Measurements from ENCODE around the gene USP37. TPM values are rescaled to one million over a fixed set of nuclear protein-coding genes. Genes with fewer than 3 reads are reported as not detected.

USP37 gene, protein sequence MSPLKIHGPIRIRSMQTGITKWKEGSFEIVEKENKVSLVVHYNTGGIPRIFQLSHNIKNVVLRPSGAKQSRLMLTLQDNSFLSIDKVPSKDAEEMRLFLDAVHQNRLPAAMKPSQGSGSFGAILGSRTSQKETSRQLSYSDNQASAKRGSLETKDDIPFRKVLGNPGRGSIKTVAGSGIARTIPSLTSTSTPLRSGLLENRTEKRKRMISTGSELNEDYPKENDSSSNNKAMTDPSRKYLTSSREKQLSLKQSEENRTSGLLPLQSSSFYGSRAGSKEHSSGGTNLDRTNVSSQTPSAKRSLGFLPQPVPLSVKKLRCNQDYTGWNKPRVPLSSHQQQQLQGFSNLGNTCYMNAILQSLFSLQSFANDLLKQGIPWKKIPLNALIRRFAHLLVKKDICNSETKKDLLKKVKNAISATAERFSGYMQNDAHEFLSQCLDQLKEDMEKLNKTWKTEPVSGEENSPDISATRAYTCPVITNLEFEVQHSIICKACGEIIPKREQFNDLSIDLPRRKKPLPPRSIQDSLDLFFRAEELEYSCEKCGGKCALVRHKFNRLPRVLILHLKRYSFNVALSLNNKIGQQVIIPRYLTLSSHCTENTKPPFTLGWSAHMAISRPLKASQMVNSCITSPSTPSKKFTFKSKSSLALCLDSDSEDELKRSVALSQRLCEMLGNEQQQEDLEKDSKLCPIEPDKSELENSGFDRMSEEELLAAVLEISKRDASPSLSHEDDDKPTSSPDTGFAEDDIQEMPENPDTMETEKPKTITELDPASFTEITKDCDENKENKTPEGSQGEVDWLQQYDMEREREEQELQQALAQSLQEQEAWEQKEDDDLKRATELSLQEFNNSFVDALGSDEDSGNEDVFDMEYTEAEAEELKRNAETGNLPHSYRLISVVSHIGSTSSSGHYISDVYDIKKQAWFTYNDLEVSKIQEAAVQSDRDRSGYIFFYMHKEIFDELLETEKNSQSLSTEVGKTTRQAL
- 15.8 and 19.1 TPM in 2 replicates for total RNA-seq (2014; rRNA removed; shearing (Covaris generic))

DNA sequence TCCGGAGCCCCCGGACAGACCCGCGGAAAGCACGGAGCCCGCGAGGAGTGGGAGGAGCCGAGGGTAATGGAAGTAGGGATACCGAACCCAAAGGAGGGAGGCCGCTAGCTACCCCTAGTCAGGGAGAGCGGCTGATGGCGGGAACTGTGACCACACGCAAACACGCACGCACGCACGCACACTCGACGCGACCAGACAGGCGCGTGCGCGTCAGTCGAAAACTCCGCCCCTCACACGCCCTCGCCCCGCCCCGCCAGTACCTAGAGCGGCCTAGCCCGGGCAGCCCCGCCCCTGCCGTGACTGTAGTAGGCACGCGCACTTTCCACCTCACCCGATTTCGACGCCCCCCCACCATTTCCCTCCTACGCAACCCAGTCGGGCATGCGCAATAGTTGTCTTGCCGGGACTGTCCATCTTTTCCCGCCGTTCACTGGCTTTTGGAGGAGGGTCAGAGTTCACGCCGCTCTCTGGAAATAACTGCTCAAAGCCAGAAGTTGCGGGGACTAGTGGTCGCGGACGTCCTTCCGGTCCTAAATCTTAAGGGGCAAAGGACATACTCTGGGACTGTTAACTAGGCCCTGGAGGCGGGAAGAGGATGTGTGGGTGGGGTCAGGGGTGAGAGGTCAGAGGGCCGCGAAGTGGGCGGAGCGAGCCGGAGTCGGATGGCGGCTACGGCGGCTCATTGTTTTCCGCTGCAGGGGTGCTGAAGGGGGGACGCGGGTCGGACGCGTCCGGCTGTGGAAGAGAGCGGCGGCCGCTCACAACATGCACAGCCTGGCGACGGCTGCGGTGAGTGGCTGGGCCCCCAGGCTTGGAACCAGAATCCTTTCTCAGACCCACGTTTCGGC lies at the start of gene USP37, which contains the start of gene CNOT9:
Gene USP37 (minus strand): TSS at position 162 of the 848 bp plus-strand sequence. CDS start 9,698 bp downstream, outside the sequence.
Gene CNOT9 (plus strand): TSS at position 650 of the 848 bp plus-strand sequence. CDS start 116 bp downstream, at position 766.
- DNase-seq (ENCODE audit: low spot score), result peak; percentile 99

DNA sequence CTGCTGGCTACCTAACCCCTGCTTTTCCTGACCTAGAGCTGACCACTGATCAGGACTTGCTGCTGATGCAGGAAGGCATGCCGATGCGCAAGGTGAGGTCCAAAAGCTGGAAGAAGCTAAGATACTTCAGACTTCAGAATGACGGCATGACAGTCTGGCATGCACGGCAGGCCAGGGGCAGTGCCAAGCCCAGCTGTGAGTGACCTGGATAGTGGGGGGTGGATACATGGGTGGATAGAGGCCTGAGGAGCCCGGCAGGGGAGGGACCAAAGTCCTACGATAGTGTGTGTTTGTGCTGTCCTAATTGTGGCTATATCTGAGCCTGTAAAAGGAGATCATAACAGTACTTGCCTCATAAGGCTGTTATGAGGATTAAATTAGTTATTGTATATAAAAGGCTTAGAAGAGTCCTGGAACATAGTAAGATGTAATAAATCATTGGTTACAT lies 47.7 kb upstream of the USP37 start:
- no peak for DNase-seq (ENCODE audit: low spot score)

DNA sequence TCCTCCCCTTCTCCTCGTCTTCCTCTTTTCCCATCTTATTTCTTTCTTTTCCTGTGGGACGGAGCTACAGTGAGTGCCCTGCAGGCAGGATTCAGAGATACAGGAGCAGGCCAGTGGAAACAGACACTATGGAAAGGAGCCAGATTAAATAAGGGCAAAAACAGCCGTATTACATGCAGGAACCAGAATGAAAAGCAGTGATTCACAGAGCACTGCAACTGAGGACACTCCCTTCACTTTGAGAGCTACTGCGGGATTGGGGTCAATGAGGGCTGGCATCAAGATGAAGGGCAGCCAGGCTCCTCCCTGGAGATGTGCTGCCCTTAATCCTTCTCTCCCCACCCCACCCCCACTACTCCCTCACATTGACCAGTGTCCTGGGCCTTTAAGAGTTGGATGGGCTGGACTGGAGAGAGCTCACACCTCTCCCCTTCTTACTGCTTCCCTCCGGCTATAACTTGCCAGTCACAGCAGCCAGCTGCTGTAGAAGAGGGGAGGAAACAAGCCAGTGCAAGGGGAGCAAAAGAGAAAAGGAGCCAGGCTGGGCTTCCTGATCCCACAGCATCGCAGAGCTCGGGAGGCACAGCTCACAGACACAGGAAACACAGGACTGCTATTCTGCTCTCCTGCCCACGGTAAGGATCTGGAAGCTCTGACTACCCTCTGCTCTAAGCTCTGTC lies 39.4 kb upstream of the USP37 start, which contains the start of gene PLCD4:
Gene PLCD4 (plus strand): TSS at position 464 of the 680 bp plus-strand sequence. CDS start 7,841 bp downstream, outside the sequence.
- DNase-seq (ENCODE audit: low spot score), result peak; percentile 62

DNA sequence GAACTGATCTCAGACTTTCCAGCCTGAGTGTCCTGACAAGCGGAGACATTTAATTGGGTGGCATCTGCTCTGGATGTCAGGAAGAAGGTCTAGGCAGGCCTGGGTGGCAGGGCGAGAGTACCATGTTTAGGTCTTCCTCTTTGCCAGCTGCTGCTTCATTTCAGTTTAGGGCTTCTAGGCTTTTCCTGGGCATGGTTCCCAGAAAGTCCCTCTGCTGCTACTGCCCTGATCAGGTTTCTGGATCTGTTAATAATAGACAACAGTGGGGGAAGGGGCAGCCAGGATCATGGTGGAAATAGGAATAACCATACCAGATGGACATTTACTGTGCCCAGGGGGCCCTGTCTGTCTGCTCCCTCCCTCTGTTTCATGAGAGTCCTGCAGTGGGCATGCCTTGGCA lies 37.3 kb upstream of the USP37 start:
- DNase-seq (ENCODE audit: low spot score), result no peak

DNA sequence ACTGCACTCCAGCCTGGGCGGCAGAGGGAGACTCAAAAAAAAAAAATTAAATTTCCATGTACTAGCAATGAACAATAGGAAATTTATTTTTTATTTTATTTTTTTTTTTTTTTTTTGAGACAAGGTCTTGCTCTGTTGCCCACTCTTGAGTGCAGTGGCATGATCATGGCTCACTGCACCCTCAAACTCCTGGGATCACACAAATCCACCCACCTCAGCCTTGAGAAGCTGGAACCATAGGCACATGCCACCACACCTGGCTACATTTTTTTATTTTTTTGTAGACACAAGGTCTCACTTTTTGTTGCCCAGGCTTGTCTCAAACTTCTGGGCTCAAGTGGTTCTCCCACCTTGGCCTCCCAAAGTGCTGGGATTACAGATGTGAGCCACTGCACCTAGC lies 17.4 kb upstream of the USP37 start:
- no peak for DNase-seq (ENCODE audit: low spot score)

DNA sequence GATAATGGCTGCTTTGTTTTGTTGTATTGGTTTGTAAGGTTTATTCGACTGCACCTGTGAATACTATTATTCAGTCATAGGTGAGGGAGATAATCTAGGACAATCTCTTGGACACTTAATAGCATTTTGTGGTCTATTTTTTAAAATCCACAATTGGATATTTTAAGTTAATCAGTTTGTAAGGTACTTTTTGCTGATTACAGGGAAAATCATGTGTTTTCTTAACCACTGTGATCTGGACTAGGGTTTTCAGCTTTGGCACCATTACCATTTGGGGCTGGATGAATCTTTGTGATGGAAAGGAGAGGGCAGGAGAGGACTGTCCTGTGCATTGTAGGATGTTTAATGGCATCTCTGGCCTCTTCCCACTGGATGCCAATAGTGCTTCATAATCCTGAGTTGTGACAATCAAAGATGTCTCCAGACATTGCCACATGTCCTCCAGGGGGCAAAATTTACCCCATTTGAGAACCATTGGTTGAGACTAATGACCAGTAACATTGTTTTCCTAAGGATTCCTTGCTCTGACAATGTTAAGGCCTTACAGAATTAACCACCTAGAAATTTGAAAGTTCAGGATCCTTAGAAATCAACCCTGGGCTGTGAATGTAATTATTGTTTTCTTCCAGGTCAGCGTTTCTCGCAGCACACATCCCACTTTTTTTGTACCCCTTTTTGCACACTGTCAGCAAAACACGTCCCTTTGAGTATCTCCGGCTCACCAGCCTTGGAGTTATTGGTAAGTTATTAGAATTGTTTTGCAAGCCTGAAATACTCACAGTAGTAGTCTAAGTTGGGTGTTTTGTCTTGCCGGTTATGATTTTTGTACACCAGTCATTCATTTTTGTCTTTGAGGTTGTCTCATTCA lies 16.1 kb upstream of the USP37 start:
- no peak for DNase-seq (ENCODE audit: low spot score)

DNA sequence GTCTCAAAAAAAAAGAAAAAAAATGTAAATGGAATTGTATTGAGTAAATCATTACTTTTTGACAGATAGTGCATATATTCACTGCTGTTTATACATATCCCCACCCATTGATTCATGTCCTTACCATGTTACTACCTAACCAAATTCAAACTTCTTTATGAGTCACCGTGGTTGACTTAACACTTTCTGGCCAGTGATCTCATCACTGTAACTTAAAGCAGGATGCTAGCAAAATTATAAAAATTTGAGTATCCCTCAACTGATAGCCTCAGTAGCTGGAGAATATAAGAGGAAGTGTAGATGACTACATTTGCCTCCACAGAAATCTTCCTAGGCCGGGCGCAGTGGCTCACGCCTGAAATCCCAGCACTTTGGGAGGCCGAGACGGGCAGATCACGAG lies 13.9 kb upstream of the USP37 start:
- DNase-seq (ENCODE audit: low spot score), result peak; percentile 88

DNA sequence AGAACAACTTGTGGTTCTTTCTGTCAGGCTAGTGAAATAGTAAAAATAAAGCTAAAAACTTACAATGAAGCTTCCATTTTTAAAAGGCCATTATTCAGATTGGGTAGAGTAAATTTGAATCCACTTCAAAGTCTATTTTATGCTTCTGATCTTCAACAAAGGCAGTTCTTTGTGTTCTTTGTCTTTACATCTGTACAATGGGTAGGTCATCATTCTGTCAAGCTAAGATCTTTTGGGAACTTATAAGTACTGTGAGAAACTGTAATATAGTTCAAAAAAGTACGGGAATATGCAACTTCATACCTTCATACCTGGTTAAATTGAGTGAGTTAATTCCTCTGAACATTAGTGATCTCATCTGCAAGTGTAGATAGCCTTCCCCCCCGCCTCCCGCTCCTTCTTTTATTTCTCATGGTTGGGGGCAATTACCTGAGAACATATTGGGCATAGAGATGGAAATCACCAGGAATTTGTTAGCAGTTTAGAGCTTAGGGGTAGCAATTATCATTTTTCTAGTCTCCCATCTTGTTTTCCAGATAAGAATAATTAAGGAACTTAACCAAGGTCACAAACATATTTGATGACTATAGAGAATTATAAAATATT lies 10.2 kb upstream of the USP37 start:
- no peak for DNase-seq (ENCODE audit: low spot score)

DNA sequence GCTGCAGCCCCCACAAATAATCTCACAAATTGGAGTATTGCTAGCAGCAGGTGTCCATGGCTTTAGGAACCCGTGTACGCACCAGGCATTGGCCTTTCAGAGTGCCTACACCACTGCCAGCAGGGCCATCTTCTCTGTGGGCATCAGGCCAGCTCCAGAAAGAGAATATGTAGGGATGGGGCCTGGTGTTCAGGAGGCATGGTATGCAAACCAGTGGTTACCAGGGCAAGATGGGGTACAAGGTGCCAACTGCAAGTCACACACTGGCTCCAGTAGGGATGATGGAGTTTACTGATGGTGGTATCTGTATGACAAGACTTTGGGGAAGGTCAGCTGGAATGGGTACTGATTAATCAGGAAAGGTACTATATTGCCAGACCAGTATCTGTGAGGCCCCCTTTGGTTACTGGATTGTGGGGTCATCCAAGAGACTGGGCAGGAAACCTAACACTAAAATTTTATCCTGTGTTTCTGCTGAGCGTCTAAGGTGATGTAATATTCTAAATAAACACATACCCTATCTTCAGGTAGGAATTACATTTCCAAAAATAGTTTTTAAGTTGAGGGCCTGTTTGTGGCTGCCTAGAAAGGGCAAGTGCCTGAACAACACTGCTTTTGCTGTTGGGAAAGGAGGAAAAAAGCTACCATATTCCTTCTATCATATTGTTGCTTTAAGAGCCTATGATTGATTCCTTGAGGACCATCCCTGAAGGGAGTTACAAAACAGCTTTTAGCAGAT lies 9.5 kb upstream of the USP37 start:
- DNase-seq (ENCODE audit: low spot score), result no peak

DNA sequence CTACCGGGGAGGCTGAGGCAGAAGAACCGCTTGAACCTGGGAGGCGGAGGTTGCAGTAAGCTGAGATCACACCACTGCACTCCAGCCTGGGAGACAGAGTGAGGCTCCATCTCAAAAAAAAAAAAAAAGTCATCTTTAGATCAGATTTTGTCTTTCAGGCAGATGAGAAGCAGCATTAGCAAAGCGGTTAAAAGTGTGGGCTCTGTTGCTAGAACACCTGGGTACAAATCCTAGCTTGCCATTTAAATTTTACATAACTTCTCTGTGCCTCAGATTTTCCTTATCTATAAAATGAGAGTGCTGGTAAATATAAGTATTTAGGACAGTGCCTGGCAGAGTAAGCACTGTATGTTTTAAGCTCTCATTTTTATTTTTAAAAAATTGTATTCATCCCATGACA lies 8.7 kb upstream of the USP37 start:
- no peak for DNase-seq (ENCODE audit: low spot score)

DNA sequence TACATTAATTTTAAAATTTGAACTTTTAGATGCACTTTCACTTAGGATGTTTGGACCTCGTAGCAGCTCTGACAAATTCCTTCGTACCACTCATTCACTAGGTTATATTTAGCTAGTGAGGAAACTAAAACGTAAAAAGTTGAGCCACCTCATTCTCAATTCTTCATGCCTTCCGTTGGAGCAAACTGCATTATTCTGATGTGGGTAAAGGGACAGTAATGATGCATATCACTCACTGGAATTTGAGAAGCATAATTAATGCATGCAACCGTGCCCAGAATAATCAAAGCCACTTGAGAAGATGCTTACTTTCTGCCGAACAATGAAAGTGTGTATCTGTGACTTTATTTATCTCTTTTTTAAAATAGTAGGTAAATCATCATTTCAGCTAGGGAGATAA lies 2.7 kb upstream of the USP37 start:
- DNase-seq (ENCODE audit: low spot score), result peak; percentile 20

DNA sequence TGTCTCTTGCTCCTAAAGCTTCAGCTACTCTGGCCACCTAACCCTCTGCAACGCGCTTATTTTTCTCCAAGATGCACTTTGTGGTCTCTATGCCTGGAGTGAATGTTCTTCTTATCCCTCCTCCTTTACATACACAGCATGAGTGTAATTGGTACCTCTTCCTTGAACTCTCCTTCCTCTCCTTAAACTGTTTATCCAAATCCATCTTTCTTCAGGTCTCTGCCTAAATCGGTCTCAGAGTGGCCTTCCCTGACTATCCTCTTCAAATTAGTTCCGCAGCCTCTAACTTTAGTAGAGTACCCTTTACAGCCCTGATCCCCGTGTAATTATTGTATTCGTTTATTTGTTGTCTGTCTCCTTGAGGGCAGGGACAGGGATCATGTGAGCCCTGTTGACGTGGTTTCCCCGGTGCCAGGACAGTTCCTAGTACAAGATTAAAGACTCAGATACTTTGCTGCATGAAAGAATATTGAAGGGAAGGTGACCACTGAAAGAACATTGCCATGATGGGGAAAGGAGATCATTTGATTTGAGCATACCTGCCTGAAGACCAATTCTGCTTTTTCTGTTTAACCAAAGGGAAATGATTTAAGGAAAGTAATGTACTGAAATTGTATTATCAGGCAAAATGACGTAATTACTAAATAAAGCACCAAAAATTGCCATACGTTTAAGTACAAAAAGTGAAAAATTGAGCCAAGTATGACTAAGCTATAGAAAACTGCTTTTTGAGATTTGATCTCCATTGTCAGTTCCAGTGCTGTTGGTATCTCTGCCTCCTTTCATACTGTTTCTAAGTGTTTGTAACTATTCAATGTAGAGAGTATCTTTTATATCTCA lies 1.7 kb upstream of the USP37 start:
- DNase-seq (ENCODE audit: low spot score), result peak; percentile 27

DNA sequence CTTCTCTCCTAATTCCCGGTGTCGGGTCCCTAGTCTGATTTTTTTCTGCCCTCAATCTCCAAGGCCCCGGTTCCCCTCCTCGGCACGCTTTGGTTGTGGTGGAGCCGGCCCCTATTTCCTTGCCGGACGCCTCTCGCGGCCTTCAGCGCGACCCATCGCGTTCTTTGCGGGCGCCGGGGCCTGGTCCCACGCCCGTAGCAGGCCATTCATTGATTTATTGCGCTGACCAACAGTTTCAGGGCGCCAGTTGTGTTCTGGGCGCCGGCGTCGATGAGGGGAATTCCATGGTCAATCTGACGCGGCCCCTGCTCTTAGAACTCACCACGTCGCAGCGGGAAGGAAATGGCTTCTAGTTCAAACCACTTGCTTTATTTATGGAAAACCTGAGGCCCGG lies 884 bp upstream of the USP37 start:
- DNase-seq (ENCODE audit: low spot score), result peak; percentile 67

DNA sequence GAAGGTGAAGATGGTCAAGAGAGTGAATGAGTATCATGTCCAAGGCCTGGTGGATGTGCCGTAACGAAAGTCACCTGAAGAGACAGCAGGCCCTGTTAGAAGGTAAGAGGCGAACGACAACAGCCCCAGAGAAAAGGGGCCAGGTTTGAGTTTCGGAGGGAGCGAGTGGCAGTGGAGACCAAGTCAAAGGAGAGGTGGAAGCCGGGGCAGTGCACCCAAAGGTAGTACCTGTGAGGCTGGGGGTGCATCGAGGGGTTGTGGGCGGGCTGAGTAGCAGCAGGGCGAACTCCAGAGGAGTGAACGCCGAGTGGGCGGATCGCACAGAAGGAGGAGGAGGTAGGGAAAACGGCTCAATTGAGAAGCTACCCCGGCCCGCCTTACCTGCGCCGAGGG lies 358 bp downstream of the USP37 start:
- DNase-seq (ENCODE audit: low spot score), result no peak

DNA sequence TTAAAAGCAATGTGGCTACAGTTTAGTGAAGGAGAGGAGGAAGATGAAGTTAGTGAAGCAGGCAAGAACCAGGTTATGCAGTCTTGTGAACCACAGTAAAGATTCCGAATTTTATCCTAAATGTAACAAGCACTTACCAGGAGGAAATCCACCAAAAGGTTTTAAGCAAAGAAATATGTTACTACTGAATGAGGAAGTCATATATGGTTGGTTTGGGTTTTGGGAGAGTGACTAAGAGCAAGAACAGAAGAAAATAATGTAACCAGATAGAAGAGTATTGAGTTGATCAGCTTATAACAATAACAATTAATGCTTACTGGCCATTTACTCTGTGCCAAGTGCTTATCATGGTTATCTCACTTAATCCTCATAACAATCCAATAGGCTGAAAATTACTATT lies 1.9 kb downstream of the USP37 start:
- no peak for DNase-seq (ENCODE audit: low spot score)

DNA sequence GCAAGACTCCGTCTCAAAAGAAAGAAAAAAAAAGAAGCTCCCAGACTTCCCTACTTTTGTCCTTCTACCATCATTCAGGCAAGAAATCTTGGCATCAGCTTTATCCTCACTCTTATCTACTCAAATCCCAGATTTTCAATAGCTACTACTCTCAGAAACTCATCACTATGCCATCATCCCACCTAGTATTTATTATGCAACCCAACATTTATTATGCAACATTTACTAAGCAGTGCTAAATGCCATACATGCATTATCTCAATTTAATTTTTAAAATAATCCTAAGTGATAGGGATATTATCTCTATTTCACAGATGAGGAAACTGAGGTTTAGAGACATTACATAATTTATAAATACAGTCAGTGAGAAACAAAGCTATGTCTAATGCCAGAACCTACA lies 4.1 kb downstream of the USP37 start:
- DNase-seq (ENCODE audit: low spot score), result no peak

DNA sequence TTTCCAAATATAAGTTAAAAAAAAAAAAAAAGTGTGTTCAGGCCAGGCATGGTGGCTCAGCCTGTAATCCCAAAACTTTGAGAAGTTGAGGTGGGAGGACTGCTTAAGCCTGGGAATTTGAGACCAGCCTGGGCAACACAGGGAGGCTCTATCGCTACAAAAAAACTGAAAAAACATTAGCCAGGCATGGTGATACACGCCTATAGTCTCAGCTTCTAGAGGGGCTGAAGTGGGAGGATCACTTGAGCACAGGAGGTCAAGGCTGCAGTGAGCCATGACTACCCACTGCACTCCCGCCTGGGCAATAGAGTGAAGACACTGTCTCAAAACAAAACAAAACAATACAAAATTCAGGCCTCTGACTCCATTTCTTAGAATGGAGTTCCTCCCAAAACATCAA lies 9.2 kb downstream of the USP37 start:
- DNase-seq (ENCODE audit: low spot score), result no peak

DNA sequence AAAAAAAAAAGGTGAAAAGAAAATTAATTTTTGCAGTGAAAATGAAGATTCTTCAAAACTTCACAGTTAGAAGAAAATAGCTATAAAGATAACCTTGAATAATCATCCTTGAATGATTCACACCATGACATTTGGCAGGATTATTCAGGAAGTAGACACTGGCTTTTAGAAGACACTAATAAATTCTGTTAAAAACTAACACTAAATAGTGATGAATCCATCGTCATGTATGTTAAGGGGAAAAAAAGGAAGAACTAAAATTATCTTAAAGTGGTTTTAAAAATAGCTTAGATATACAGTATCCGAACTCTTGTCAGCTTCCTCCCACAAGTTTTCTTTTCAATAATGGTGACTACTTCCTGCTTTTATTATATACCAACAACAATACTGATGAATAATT lies 10.2 kb downstream of the USP37 start:
- DNase-seq (ENCODE audit: low spot score), result no peak

Data from A172 (cell line).